Limb (tissue), 2 donors: ENCODE measurements around the gene CDHR3.

Experiments used
- DNase-seq, 2 donors: peaks; one replicate each; pipeline ENCODE4 v3.0.0-alpha.2; 2016; ENCODE audit errors: extremely low spot score in 2 of 2

Gene CDHR3

GRCh38 chr7:106023369-106024322 is 60.6 kb downstream of the CDHR3 start:
- DNase-seq = no peak

GRCh38 chr7:106026101-106026500 is 63.0 kb downstream of the CDHR3 start:
- DNase-seq = no peak

- DNase-seq = no peak
These were observed 66.4 kb downstream of the CDHR3 start for GRCh38 chr7:106029451-106029850.

GRCh38 chr7:106029941-106030340 is 66.9 kb downstream of the CDHR3 start:
- no peak for DNase-seq

GRCh38 chr7:106031300-106032035 is 68.4 kb downstream of the CDHR3 start:
- peak; percentile 48 to 67 for DNase-seq

- DNase-seq = no peak
These were observed 69.2 kb downstream of the CDHR3 start for GRCh38 chr7:106032295-106032694.

GRCh38 chr7:106033735-106034134 is 70.7 kb downstream of the CDHR3 start:
- DNase-seq = no peak

- no peak for DNase-seq
These were observed 71.3 kb downstream of the CDHR3 start for GRCh38 chr7:106034383-106034782.

GRCh38 chr7:106035568-106035967 is 72.5 kb downstream of the CDHR3 start:
- no peak for DNase-seq

- DNase-seq = no peak
These were observed 72.9 kb downstream of the CDHR3 start for GRCh38 chr7:106036004-106036403.

- no peak for DNase-seq
These were observed 74.6 kb downstream of the CDHR3 start for GRCh38 chr7:106037489-106038176.

GRCh38 chr7:106038289-106038688 is 75.2 kb downstream of the CDHR3 start:
- no peak for DNase-seq

GRCh38 chr7:106038916-106039315 is 75.9 kb downstream of the CDHR3 start:
- no peak for DNase-seq

- DNase-seq = peak in 1 of 2 donors; percentile 47
These were observed 76.5 kb downstream of the CDHR3 start for GRCh38 chr7:106039486-106040060.

- no peak for DNase-seq
These were observed 78.2 kb downstream of the CDHR3 start for GRCh38 chr7:106041140-106041717.

GRCh38 chr7:106042196-106042611 is 79.1 kb downstream of the CDHR3 start:
- no peak for DNase-seq

GRCh38 chr7:106045139-106045538 is 82.1 kb downstream of the CDHR3 start:
- DNase-seq = no peak

GRCh38 chr7:106045586-106045985 is 82.5 kb downstream of the CDHR3 start:
- DNase-seq = no peak

GRCh38 chr7:106047184-106047583 is 84.1 kb downstream of the CDHR3 start:
- no peak for DNase-seq

- DNase-seq = no peak
These were observed 85.0 kb downstream of the CDHR3 start for GRCh38 chr7:106047818-106048705.
